GM21526 (cell line): ENCODE measurements around the gene C1QTNF5.

ENCODE experiments used
- ATAC-seq: cut with Tn5 transposase; IDR thresholded peaks from one replicate; pipeline ENCODE4 v1.9.1; 2021; ENCODE audit warnings: moderate library complexity; ENCODE audit not compliant: unreplicated experiment, low FRiP score

C1QTNF5 gene

GRCh38 chr11:119359365-119360214, 18.9 kb upstream of the C1QTNF5 start:
- no peak for ATAC-seq

GRCh38 chr11:119357074-119357473, 16.4 kb upstream of the C1QTNF5 start:
- ATAC-seq = no peak

- no peak for ATAC-seq
These were observed 15.8 kb upstream of the C1QTNF5 start for GRCh38 chr11:119356349-119357031.

GRCh38 chr11:119355091-119355843, 14.6 kb upstream of the C1QTNF5 start:
- no peak for ATAC-seq

GRCh38 chr11:119352857-119353260, 12.2 kb upstream of the C1QTNF5 start:
- ATAC-seq = no peak

GRCh38 chr11:119351232-119351631, 10.5 kb upstream of the C1QTNF5 start:
- no peak for ATAC-seq

GRCh38 chr11:119350302-119350701, 9.6 kb upstream of the C1QTNF5 start:
- ATAC-seq = no peak

GRCh38 chr11:119347940-119348605, 7.4 kb upstream of the C1QTNF5 start:
- no peak for ATAC-seq

GRCh38 chr11:119347242-119347641, 6.6 kb upstream of the C1QTNF5 start:
- ATAC-seq = no peak

- no peak for ATAC-seq
These were observed 5.9 kb upstream of the C1QTNF5 start, which contains the start of gene MFRP for GRCh38 chr11:119346605-119347004. Gene MFRP (minus strand): TSS chr11:119346705. CDS start chr11:119346513, 192 bp downstream.

- ATAC-seq = no peak
These were observed 5.0 kb upstream of the C1QTNF5 start for GRCh38 chr11:119345685-119346084.

GRCh38 chr11:119344291-119345010, 3.8 kb upstream of the C1QTNF5 start:
- ATAC-seq = no peak

GRCh38 chr11:119343726-119344125, 3.0 kb upstream of the C1QTNF5 start:
- no peak for ATAC-seq

GRCh38 chr11:119342362-119343130, 1.9 kb upstream of the C1QTNF5 start:
- no peak for ATAC-seq

GRCh38 chr11:119342023-119342300, 1.3 kb upstream of the C1QTNF5 start:
- ATAC-seq = no peak

- ATAC-seq = no peak
These were observed 739 bp upstream of the C1QTNF5 start for GRCh38 chr11:119341222-119342022.

GRCh38 chr11:119339589-119340334, 921 bp downstream of the C1QTNF5 start:
- no peak for ATAC-seq
